ENCODE measurements around the gene VPS37B. TPM values are rescaled to one million over a fixed set of nuclear protein-coding genes. Genes with fewer than 3 reads are reported as not detected.

VPS37B gene
- polyA plus RNA-seq, 1 of the 3 experiments (the other 2 are of a cell fraction) = 41.1 TPM

GRCh38 chr12:122891661-122892525, 4.0 kb downstream of the VPS37B start:
- Histone ChIP-seq H3K27me3 (ENCODE audit: insufficient read depth) (no peaks in the 10 kb centered on the region), H3K36me3 (replicated peaks in 1 of 2; ENCODE audit: control insufficient read depth in 1 of 2, insufficient read depth in 2 of 2, low read length in 1 of 2) (no peaks in the 10 kb centered on the region), H3F3A (replicated peaks; ENCODE audit: insufficient read depth) (peaks cover 19% of the 10 kb centered on the region), H4K20me1 (ENCODE audit: insufficient read depth) (peaks cover 63% of the 10 kb centered on the region), H3K9me2 (no peaks in the 10 kb centered on the region), H3K27ac (ENCODE audit: low read depth in 2 of 2, low read length in 1 of 2) (no peak overlapping the region), H3K9me3 (no peaks in the 10 kb centered on the region), H3K4me1 (ENCODE audit: control insufficient read depth in 1 of 2, insufficient read depth in 2 of 2, low read depth in 1 of 2, low read length in 1 of 2) (peaks cover 22 to 27% of the 10 kb centered on the region in 2 experiments), H3K4me3 (ENCODE audit: low read depth in 2 of 2, low read length in 1 of 2) (no peak overlapping the region), H3K4me2 (no peak overlapping the region), H3K9ac (no peak overlapping the region), H2AFZ (ENCODE audit: low read depth) (no peak overlapping the region), H3K79me2 (ENCODE audit: insufficient read depth) (peaks cover 87% of the 10 kb centered on the region)
- ChIA-PET POLR2A (no interaction called here), CTCF (interaction anchor here (1.2 to 2.4 kb wide), 5 partner anchors 9 to 61 kb away, joined by 3 to 11 read pairs (median 4); no protein-coding TSS in a partner anchor)
- WGBS (ENCODE audit: low lambda C conversion rate) = 81% methylated on average over 10 of the region's 10 CpGs
- DNase-seq = no peak
- TF ChIP-seq MAX (IDR thresholded peaks at IDR 0.05; ENCODE audit: low read depth) (no peak), CTCF (IDR thresholded peaks at IDR 0.05) (no peak), PBX3 (IDR thresholded peaks at IDR 0.05) (no peak), GABPA (IDR thresholded peaks at IDR 0.05; ENCODE audit: low read depth) (no peak)

- POLR2A ChIA-PET = interaction anchor here (0.7 kb wide), 1 partner anchor 79 kb away, joined by 3 read pairs; no protein-coding TSS in a partner anchor
- H3K4me1 ChIP-seq (ENCODE audit: control insufficient read depth in 1 of 2, insufficient read depth in 2 of 2, low read depth in 1 of 2, low read length in 1 of 2) = peaks cover 17 to 34% of the 10 kb centered on the region in 2 experiments
- H3K9ac ChIP-seq = no peak overlapping the region
- H3K27ac ChIP-seq (ENCODE audit: low read depth in 2 of 2, low read length in 1 of 2) = no peak overlapping the region
- H3K36me3 ChIP-seq (replicated peaks in 1 of 2; ENCODE audit: control insufficient read depth in 1 of 2, insufficient read depth in 2 of 2, low read length in 1 of 2) = no peaks in the 10 kb centered on the region
- no peak overlapping the region for H3K4me3 ChIP-seq (ENCODE audit: low read depth in 2 of 2, low read length in 1 of 2)
- H3F3A ChIP-seq (replicated peaks; ENCODE audit: insufficient read depth) = peaks cover 14% of the 10 kb centered on the region
- 94% methylated on average over 13 of the region's 13 CpGs for WGBS (ENCODE audit: low lambda C conversion rate)
- H3K9me2 ChIP-seq = no peaks in the 10 kb centered on the region
- peaks cover 99% of the 10 kb centered on the region for H3K79me2 ChIP-seq (ENCODE audit: insufficient read depth)
- H3K27me3 ChIP-seq (ENCODE audit: insufficient read depth) = no peaks in the 10 kb centered on the region
- H2AFZ ChIP-seq (ENCODE audit: low read depth) = no peak overlapping the region
- no peak overlapping the region for H3K4me2 ChIP-seq
- H4K20me1 ChIP-seq (ENCODE audit: insufficient read depth) = peaks cover 72% of the 10 kb centered on the region
- H3K9me3 ChIP-seq = no peaks in the 10 kb centered on the region
- no peak for TF ChIP-seq PBX3 (IDR thresholded peaks at IDR 0.05)
- no peak for TF ChIP-seq TCF12 (IDR thresholded peaks at IDR 0.05)
- no peak for TF ChIP-seq ZBTB33 (IDR thresholded peaks at IDR 0.05; ENCODE audit: borderline replicate concordance, low read depth)
- no peak for TF ChIP-seq YY1 (IDR thresholded peaks at IDR 0.05; ENCODE audit: low read depth)
- no peak for TF ChIP-seq FOSL2 (IDR thresholded peaks at IDR 0.05; ENCODE audit: borderline replicate concordance, low read depth)
- TF ChIP-seq RXRA (IDR thresholded peaks at IDR 0.05; ENCODE audit: borderline replicate concordance, low read depth) = no peak
- TF ChIP-seq TAF1 (IDR thresholded peaks at IDR 0.05; ENCODE audit: borderline replicate concordance, low read depth, low read length) = no peak
- no peak for TF ChIP-seq SMC3 (IDR thresholded peaks at IDR 0.05; ENCODE audit: low read depth, low read length)
- DNase-seq = no peak
- CTCF ChIA-PET = interaction anchor here (0.7 to 1.8 kb wide), 3 partner anchors 10 to 87 kb away, joined by 3 to 5 read pairs (median 3); no protein-coding TSS in a partner anchor
Observed at GRCh38 chr12:122889761-122890520, 6.0 kb downstream of the VPS37B start.

Measured in SK-N-SH (cell line).